ENCODE measurements around the gene IQGAP2.

DNA sequence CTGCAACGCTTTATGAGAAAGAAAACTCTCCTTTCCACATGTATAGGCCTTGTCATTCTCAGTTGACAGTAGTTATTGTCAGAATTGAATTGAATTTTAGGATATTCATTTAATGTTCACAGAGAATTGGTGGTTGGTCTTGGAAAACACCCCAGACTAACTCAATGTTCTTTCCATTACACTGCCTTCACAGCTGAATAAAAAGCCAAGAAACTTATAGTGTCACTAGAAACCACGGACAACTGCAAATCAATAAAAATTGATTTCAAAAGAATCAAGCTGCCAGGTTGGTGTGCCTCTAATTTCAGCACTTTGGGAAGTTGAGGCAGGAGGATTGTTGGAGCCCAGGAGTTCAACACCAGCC lies 38.9 kb upstream of the IQGAP2 start:
- TF ChIP-seq, protein P1, sequence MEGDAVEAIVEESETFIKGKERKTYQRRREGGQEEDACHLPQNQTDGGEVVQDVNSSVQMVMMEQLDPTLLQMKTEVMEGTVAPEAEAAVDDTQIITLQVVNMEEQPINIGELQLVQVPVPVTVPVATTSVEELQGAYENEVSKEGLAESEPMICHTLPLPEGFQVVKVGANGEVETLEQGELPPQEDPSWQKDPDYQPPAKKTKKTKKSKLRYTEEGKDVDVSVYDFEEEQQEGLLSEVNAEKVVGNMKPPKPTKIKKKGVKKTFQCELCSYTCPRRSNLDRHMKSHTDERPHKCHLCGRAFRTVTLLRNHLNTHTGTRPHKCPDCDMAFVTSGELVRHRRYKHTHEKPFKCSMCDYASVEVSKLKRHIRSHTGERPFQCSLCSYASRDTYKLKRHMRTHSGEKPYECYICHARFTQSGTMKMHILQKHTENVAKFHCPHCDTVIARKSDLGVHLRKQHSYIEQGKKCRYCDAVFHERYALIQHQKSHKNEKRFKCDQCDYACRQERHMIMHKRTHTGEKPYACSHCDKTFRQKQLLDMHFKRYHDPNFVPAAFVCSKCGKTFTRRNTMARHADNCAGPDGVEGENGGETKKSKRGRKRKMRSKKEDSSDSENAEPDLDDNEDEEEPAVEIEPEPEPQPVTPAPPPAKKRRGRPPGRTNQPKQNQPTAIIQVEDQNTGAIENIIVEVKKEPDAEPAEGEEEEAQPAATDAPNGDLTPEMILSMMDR (IDR thresholded peaks at IDR 0.05; ENCODE audit: low read depth, low read length, poor library complexity, severe bottlenecking) = no peak
- no peak for TF ChIP-seq EZH2phosphoT487 (IDR thresholded peaks at IDR 0.05; ENCODE audit: borderline replicate concordance, low read length)

Data from DOHH2 (cell line).